ENCODE results near the gene GDAP1L1.
"Not testable (repeated sequence)": the region's sequence is repeated elsewhere in the genome, so short reads cannot be mapped to it uniquely, and the experiment has no call there.

GDAP1L1 gene

DNA sequence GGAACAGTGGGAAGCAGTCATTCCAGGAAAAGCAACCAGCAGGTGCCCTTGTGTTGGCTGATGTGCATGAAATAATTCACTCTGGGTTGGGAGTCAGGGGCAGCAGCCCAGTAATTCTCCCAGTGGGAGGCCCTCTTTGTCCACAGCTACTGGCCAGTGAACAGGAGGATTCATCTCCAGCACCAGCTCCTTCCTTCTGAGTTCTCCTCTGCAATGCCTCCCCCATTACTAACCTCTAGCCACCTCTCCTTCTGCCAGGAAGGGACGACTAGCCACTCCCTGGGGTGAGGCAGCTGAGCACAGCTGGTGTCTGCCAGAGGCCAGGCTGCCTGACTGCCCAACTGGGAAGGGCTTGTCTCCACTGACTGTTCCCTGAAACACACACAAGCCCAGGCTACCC lies 77.2 kb downstream of the GDAP1L1 start:
- no peaks in the 10 kb centered on the region for H3K79me2 ChIP-seq
- no peaks in the 10 kb centered on the region for H3K9me3 ChIP-seq (ENCODE audit: control insufficient read depth, low read length)
- H3K9ac ChIP-seq, result no peak overlapping the region
- H3K36me3 ChIP-seq (ENCODE audit: control insufficient read depth, insufficient read depth, low read length), result no peaks in the 10 kb centered on the region
- TF ChIP-seq, protein P1, sequence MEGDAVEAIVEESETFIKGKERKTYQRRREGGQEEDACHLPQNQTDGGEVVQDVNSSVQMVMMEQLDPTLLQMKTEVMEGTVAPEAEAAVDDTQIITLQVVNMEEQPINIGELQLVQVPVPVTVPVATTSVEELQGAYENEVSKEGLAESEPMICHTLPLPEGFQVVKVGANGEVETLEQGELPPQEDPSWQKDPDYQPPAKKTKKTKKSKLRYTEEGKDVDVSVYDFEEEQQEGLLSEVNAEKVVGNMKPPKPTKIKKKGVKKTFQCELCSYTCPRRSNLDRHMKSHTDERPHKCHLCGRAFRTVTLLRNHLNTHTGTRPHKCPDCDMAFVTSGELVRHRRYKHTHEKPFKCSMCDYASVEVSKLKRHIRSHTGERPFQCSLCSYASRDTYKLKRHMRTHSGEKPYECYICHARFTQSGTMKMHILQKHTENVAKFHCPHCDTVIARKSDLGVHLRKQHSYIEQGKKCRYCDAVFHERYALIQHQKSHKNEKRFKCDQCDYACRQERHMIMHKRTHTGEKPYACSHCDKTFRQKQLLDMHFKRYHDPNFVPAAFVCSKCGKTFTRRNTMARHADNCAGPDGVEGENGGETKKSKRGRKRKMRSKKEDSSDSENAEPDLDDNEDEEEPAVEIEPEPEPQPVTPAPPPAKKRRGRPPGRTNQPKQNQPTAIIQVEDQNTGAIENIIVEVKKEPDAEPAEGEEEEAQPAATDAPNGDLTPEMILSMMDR (IDR thresholded peaks at IDR 0.05), result no peak
- no peaks in the 10 kb centered on the region for H3K4me1 ChIP-seq
- no peak overlapping the region for H3K27ac ChIP-seq
- peak overlapping the region; percentile 1 for H2AFZ ChIP-seq
- no peaks in the 10 kb centered on the region for H3K27me3 ChIP-seq (ENCODE audit: control insufficient read depth, insufficient read depth, low read length)
- no peak overlapping the region for H3K4me2 ChIP-seq (ENCODE audit: low read length)
- H3K4me3 ChIP-seq (ENCODE audit: low read depth, low read length), result no peak overlapping the region

DNA sequence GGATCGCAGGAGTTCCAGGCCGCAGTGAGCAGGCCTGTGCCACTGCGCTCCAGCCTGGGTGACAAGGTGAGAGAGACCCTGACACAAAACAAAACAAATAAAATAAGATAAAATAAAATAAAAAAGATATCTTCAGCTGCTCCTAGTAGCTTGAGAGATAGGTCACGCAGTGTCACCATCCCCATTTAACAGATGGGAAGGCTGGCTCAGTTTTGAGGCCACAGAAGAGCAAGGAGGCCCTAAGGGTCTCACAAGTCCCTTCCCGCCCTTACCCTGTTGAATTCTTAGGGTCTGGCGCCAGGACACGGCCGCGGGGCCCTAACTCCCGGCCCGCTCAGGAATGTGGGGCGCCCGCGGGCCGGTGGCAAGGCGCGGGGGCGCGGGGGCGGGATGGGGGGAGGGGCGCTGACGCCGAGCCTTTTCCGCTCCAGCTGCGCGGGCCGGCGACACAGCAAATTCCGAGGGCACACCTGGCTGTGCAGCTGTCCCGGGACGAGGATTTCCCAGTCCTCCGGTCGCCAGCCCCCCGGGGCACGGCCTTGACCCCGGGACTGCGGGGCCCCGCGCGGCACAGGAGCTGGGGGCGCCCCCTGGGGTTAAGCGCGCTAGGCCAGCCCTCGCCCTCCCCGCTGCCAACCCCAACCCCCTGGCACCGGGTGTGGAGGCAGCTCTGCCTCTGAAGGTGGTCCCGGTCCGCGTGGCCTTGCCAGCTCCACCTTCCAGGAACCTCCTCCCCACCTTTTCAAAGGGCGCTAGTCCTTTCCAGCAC lies 79.5 kb downstream of the GDAP1L1 start:
- no peaks in the 10 kb centered on the region for H3K36me3 ChIP-seq (ENCODE audit: control insufficient read depth, insufficient read depth, low read length)
- H3K9me3 ChIP-seq (ENCODE audit: control insufficient read depth, low read length), result no peaks in the 10 kb centered on the region
- peak overlapping the region; percentile 81 for H2AFZ ChIP-seq
- peak overlapping the region; percentile 89 for H3K4me2 ChIP-seq (ENCODE audit: low read length)
- H3K79me2 ChIP-seq, result no peaks in the 10 kb centered on the region
- H3K9ac ChIP-seq, result no peak overlapping the region
- TF ChIP-seq, protein P1 (IDR thresholded peaks at IDR 0.05), result no peak
- H3K4me1 ChIP-seq, result no peaks in the 10 kb centered on the region
- H3K4me3 ChIP-seq (ENCODE audit: low read depth, low read length), result peak overlapping the region; percentile 12
- H3K27me3 ChIP-seq (ENCODE audit: control insufficient read depth, insufficient read depth, low read length), result no peaks in the 10 kb centered on the region
- H3K27ac ChIP-seq, result no peak overlapping the region

DNA sequence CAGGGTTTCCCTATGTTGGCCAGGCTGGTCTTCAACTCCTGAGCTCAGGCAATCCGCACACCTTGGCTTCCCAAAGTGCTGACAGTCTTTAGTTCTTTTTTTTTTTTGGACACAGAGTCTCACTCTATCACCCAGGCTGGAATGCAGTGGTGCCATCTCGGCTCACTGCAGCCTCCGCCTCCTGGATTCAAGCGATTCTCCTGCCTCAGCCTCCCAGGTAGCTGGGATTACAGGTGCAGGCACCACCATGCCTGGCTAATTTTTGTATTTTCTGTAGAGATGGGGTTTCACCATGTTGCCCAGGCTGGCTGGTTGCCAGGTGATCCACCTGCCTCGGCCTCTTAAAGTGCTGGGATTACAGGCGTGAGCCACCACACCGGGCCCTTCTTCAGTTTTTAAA lies 80.6 kb downstream of the GDAP1L1 start:
- not testable (repeated sequence) for H3K79me2 ChIP-seq; H3K4me3 ChIP-seq (ENCODE audit: low read depth, low read length); H3K36me3 ChIP-seq (ENCODE audit: control insufficient read depth, insufficient read depth, low read length); H3K9me3 ChIP-seq (ENCODE audit: control insufficient read depth, low read length); H3K27me3 ChIP-seq (ENCODE audit: control insufficient read depth, insufficient read depth, low read length); H3K27ac ChIP-seq; H2AFZ ChIP-seq; H3K4me2 ChIP-seq (ENCODE audit: low read length); H3K9ac ChIP-seq; H3K4me1 ChIP-seq

DNA sequence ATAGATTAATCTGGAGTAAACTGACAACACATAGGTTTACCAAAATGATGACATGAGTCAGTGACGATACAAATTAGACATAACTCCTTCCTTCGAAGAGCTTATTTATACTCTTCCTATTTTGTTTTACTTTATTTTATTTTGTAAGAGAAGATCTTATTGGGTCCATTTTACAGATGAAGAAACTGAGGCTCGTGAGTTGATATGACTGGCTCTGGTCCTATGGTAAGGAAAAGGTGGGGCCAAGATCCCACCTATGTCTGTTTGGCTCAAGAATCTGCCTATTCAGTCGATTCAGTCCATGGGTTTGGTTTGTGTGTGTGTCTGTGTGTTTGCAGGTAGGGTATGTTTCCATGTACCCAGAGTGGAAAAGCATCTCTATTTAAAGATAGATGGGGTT lies 81.3 kb downstream of the GDAP1L1 start:
- no peaks in the 10 kb centered on the region for H3K79me2 ChIP-seq
- H3K27me3 ChIP-seq (ENCODE audit: control insufficient read depth, insufficient read depth, low read length), result no peaks in the 10 kb centered on the region
- H3K4me1 ChIP-seq, result no peaks in the 10 kb centered on the region
- H3K27ac ChIP-seq, result no peak overlapping the region
- H3K4me2 ChIP-seq (ENCODE audit: low read length), result no peak overlapping the region
- no peaks in the 10 kb centered on the region for H3K9me3 ChIP-seq (ENCODE audit: control insufficient read depth, low read length)
- no peak overlapping the region for H2AFZ ChIP-seq
- no peak overlapping the region for H3K9ac ChIP-seq
- no peaks in the 10 kb centered on the region for H3K36me3 ChIP-seq (ENCODE audit: control insufficient read depth, insufficient read depth, low read length)
- TF ChIP-seq, protein P1 (IDR thresholded peaks at IDR 0.05), result no peak
- no peak overlapping the region for H3K4me3 ChIP-seq (ENCODE audit: low read depth, low read length)
